GM12872 (cell line): Measurements from ENCODE around the gene ATP2B1.

ENCODE experiments used
- CTCF ChIP-seq: IDR thresholded peaks from 3 replicates; pipeline ENCODE4 v1.5.1; 2011; ENCODE audit warnings: low read depth, mild to moderate bottlenecking, low read length, moderate library complexity; ENCODE audit not compliant: insufficient read depth

ATP2B1 gene

GRCh38 chr12:89686311-89686710 lies 22.3 kb downstream of the ATP2B1 start:
- no peak for TF ChIP-seq CTCF

- no peak for TF ChIP-seq CTCF
Observed at GRCh38 chr12:89685363-89685972, 23.2 kb downstream of the ATP2B1 start.

- no peak for TF ChIP-seq CTCF
Observed at GRCh38 chr12:89684136-89684535, 24.5 kb downstream of the ATP2B1 start.

GRCh38 chr12:89682284-89682683 lies 26.4 kb downstream of the ATP2B1 start:
- TF ChIP-seq CTCF: no peak

GRCh38 chr12:89680409-89680808 lies 28.2 kb downstream of the ATP2B1 start:
- TF ChIP-seq CTCF: no peak

- TF ChIP-seq CTCF: no peak
Observed at GRCh38 chr12:89679631-89680030, 29.0 kb downstream of the ATP2B1 start.

GRCh38 chr12:89678225-89678624 lies 30.4 kb downstream of the ATP2B1 start:
- TF ChIP-seq CTCF: no peak
